HG03095 (cell line): ENCODE measurements around the gene LAD1.

Source experiments
- ATAC-seq: cut with Tn5 transposase; IDR thresholded peaks from one replicate; pipeline ENCODE4 v1.9.1; 2021; ENCODE audit warnings: moderate library complexity; ENCODE audit not compliant: unreplicated experiment

LAD1 gene

GRCh38 chr1:201399018-201399351, at the start of gene LAD1:
Gene LAD1 (minus strand): TSS chr1:201399324. CDS start chr1:201399306, 18 bp downstream.
- no peak for ATAC-seq

GRCh38 chr1:201447903-201448871, 49.1 kb upstream of the LAD1 start:
- ATAC-seq = peak; percentile 88

GRCh38 chr1:201445310-201445709, 46.2 kb upstream of the LAD1 start:
- ATAC-seq = no peak

- no peak for ATAC-seq
Measured at GRCh38 chr1:201444792-201445191, 45.7 kb upstream of the LAD1 start.

GRCh38 chr1:201443747-201444146, 44.6 kb upstream of the LAD1 start:
- no peak for ATAC-seq

GRCh38 chr1:201436969-201437368, 37.8 kb upstream of the LAD1 start:
- ATAC-seq = no peak

GRCh38 chr1:201436393-201436792, 37.3 kb upstream of the LAD1 start:
- no peak for ATAC-seq

- ATAC-seq = no peak
Measured at GRCh38 chr1:201434266-201434665, 35.1 kb upstream of the LAD1 start.

- no peak for ATAC-seq
Measured at GRCh38 chr1:201433609-201434008, 34.5 kb upstream of the LAD1 start.

GRCh38 chr1:201430776-201431175, 31.7 kb upstream of the LAD1 start:
- no peak for ATAC-seq

GRCh38 chr1:201429736-201430501, 30.8 kb upstream of the LAD1 start:
- no peak for ATAC-seq

GRCh38 chr1:201427963-201428362, 28.8 kb upstream of the LAD1 start:
- ATAC-seq = no peak

GRCh38 chr1:201426479-201427310, 27.6 kb upstream of the LAD1 start:
- no peak for ATAC-seq

GRCh38 chr1:201424146-201424545, 25.0 kb upstream of the LAD1 start:
- ATAC-seq = no peak

- ATAC-seq = no peak
Measured at GRCh38 chr1:201423655-201424054, 24.5 kb upstream of the LAD1 start.

GRCh38 chr1:201422436-201423030, 23.4 kb upstream of the LAD1 start:
- no peak for ATAC-seq

- no peak for ATAC-seq
Measured at GRCh38 chr1:201422026-201422425, 22.9 kb upstream of the LAD1 start.

GRCh38 chr1:201421041-201421440, 21.9 kb upstream of the LAD1 start:
- no peak for ATAC-seq

- no peak for ATAC-seq
Measured at GRCh38 chr1:201420608-201421002, 21.5 kb upstream of the LAD1 start.

- ATAC-seq = no peak
Measured at GRCh38 chr1:201419746-201420607, 20.9 kb upstream of the LAD1 start.
